Activated T-cell treated with anti-CD3 and anti-CD28 coated beads, Interleukin-2, amount 50 U/mL, for 48 hours (primary cell): Measurements from ENCODE around the gene PPIF.
A peak's percentile ranks its signal among the peaks of the same experiment; 100 is the strongest.

Experiments
- DNase-seq, 2 experiments: peaks; one replicate each; pipeline ENCODE4 v3.0.0-alpha.2; 2020

PPIF gene

GRCh38 chr10:79347226-79347893, at the start of gene PPIF:
Gene PPIF, plus strand, starts transcription at chr10:79347469. Its CDS starts 80 bp downstream, at chr10:79347549.
- peak; percentile 99 for DNase-seq

GRCh38 chr10:79298403-79299244, 48.6 kb upstream of the PPIF start:
- peak; percentile 53 to 73 for DNase-seq

GRCh38 chr10:79299397-79300241, 47.6 kb upstream of the PPIF start:
- DNase-seq: no peak

GRCh38 chr10:79300711-79301110, 46.6 kb upstream of the PPIF start:
- no peak for DNase-seq

GRCh38 chr10:79301754-79302530, 45.3 kb upstream of the PPIF start:
- no peak for DNase-seq

- no peak for DNase-seq
Observed at GRCh38 chr10:79303631-79304478, 43.4 kb upstream of the PPIF start.

- DNase-seq: no peak
Observed at GRCh38 chr10:79304479-79305087, 42.7 kb upstream of the PPIF start.

GRCh38 chr10:79305515-79305914, 41.8 kb upstream of the PPIF start:
- DNase-seq: no peak

- DNase-seq: no peak
Observed at GRCh38 chr10:79305988-79306387, 41.3 kb upstream of the PPIF start.

- no peak for DNase-seq
Observed at GRCh38 chr10:79306644-79307220, 40.5 kb upstream of the PPIF start.

GRCh38 chr10:79308016-79308415, 39.3 kb upstream of the PPIF start:
- no peak for DNase-seq

GRCh38 chr10:79308969-79309665, 38.2 kb upstream of the PPIF start:
- DNase-seq: no peak

GRCh38 chr10:79310200-79310865, 36.9 kb upstream of the PPIF start:
- DNase-seq: no peak

GRCh38 chr10:79310911-79311573, 36.2 kb upstream of the PPIF start:
- no peak for DNase-seq

GRCh38 chr10:79311581-79312407, 35.5 kb upstream of the PPIF start:
- DNase-seq: no peak

GRCh38 chr10:79312601-79313187, 34.6 kb upstream of the PPIF start:
- no peak for DNase-seq

- DNase-seq: no peak
Observed at GRCh38 chr10:79313320-79313719, 33.9 kb upstream of the PPIF start.
